ENCODE data around the gene PCYT1B.

Gene PCYT1B

GRCh38 chrX:24536551-24536950 is 110.6 kb downstream of the PCYT1B start:
- in situ Hi-C loops (cut with MboI; ENCODE audit: low sequenced_read_pairs), result no loop called here

GRCh38 chrX:24528605-24529004 is 118.5 kb downstream of the PCYT1B start:
- in situ Hi-C loops (cut with MboI; ENCODE audit: low sequenced_read_pairs), result no loop called here

GRCh38 chrX:24526616-24527015 is 120.5 kb downstream of the PCYT1B start:
- in situ Hi-C loops (cut with MboI; ENCODE audit: low sequenced_read_pairs), result no loop called here

GRCh38 chrX:24525455-24525854 is 121.7 kb downstream of the PCYT1B start:
- in situ Hi-C loops (cut with MboI; ENCODE audit: low sequenced_read_pairs), result no loop called here

- in situ Hi-C loops (cut with MboI; ENCODE audit: low sequenced_read_pairs), result loop anchor here (25.0 kb wide), 1 partner anchor 133 kb away; no protein-coding TSS in a partner anchor
These were observed 126.7 kb downstream of the PCYT1B start for GRCh38 chrX:24520472-24520871.

- in situ Hi-C loops (cut with MboI; ENCODE audit: low sequenced_read_pairs), result loop anchor here (25.0 kb wide), 1 partner anchor 128 kb away; no protein-coding TSS in a partner anchor
These were observed 131.7 kb downstream of the PCYT1B start for GRCh38 chrX:24515447-24515846.

GRCh38 chrX:24513416-24513815 is 133.7 kb downstream of the PCYT1B start:
- in situ Hi-C loops (cut with MboI; ENCODE audit: low sequenced_read_pairs), result loop anchor here (25.0 kb wide), 1 partner anchor 126 kb away; no protein-coding TSS in a partner anchor

- in situ Hi-C loops (cut with MboI; ENCODE audit: low sequenced_read_pairs), result loop anchor here (25.0 kb wide), 1 partner anchor 121 kb away; no protein-coding TSS in a partner anchor
These were observed 138.8 kb downstream of the PCYT1B start for GRCh38 chrX:24508375-24508774.
